Endothelial cell of umbilical vein (primary cell): Measurements from ENCODE around the gene ANKRD13B. TPM values are rescaled to one million over a fixed set of nuclear protein-coding genes. Genes with fewer than 3 reads are reported as not detected.

Experiments used
- BruUV-seq: library from RNA; stranded (reverse); fragments of 400-500 nt; replicated peaks from 2 replicates; lab custom pipeline; 2021; lab: Mats Ljungman, UMichigan
- CTCF ChIA-PET: fragments of 300-600, 350-600 bp; sonication (Branson Sonifier 250); formaldehyde crosslinking; loops from one replicate; lab custom pipeline; 2021; ENCODE audit warnings: antibody characterized with exemption, inconsistent platforms; lab: Charles Lee
- POLR2A ChIA-PET: fragments of 300-600, 350-600 bp; sonication (Branson Sonifier 250); formaldehyde crosslinking; loops from one replicate; lab custom pipeline; 2021; ENCODE audit warnings: antibody characterized with exemption, inconsistent platforms; lab: Charles Lee
- DNase-seq: peaks from one replicate; pipeline ENCODE4 v3.0.0-alpha.2; 2011; ENCODE audit warnings: low read depth, low spot score
- FAIRE-seq: peaks from 2 replicates; lab custom pipeline; 2011; peaks lifted over from hg19 to GRCh38; lab: Jason Lieb, UNC
- H2AFZ ChIP-seq: 2 replicates; pipeline ENCODE4 v1.6.0; 2012; ENCODE audit warnings: low read depth, low read length, control low read depth, inconsistent platforms
- H3K27ac ChIP-seq: 2 replicates; pipeline ENCODE4 v1.5.1; 2011; ENCODE audit warnings: low read depth, mild to moderate bottlenecking, control low read depth, low read length, moderate library complexity; ENCODE audit not compliant: insufficient read depth
- H3K27me3 ChIP-seq, 2 experiments: 2 replicates each; pipeline versions ENCODE4 v1.6.0 to v1.6.1; 2011; ENCODE audit warnings: low read length in 2 of 2, mixed read lengths in 1 of 2; ENCODE audit not compliant: control insufficient read depth in 2 of 2, insufficient read depth in 2 of 2
- H3K36me3 ChIP-seq, 2 experiments: 2 replicates in 1 of 2; 3 replicates in 1 of 2; pipeline ENCODE4 v1.5.1; 2011; ENCODE audit warnings: low read length in 2 of 2, mild to moderate bottlenecking in 1 of 2, moderate library complexity in 1 of 2; ENCODE audit not compliant: control insufficient read depth in 2 of 2, insufficient read depth in 2 of 2; ENCODE audit errors: extremely low read depth in 1 of 2
- H3K4me1 ChIP-seq: 3 replicates; pipeline ENCODE4 v1.5.1; 2011; ENCODE audit warnings: mild to moderate bottlenecking, low read length; ENCODE audit not compliant: control insufficient read depth, insufficient read depth; ENCODE audit errors: extremely low read depth
- H3K4me2 ChIP-seq: 2 replicates; pipeline ENCODE4 v1.6.1; 2011; ENCODE audit warnings: low read length, control low read depth, mixed read lengths; ENCODE audit not compliant: insufficient read depth
- H3K4me3 ChIP-seq, 3 experiments: fragments of 200-600 bp in 1 of 3; sonication (generic), shearing (Covaris generic) in 1 of 3; replicated peaks in 1 of 3; 2 replicates each; pipeline ENCODE4 v1.5.1; 2011 to 2016; ENCODE audit warnings: control low read depth in 3 of 3, low read length in 3 of 3, mild to moderate bottlenecking in 2 of 3, inconsistent platforms in 1 of 3, low read depth in 1 of 3, moderate library complexity in 1 of 3; ENCODE audit not compliant: insufficient read depth in 1 of 3
- H3K79me2 ChIP-seq: 2 replicates; pipeline ENCODE4 v1.6.0; 2012; ENCODE audit warnings: low read length, inconsistent platforms; ENCODE audit not compliant: control insufficient read depth, insufficient read depth
- H3K9ac ChIP-seq: replicated peaks from 2 replicates; pipeline ENCODE3; 2011; ENCODE audit warnings: low read length, control low read depth; ENCODE audit not compliant: insufficient read depth; ENCODE audit errors: extremely low read depth
- H3K9me1 ChIP-seq: replicated peaks from 3 replicates; pipeline ENCODE4 v1.6.0; 2011; ENCODE audit warnings: mild to moderate bottlenecking, low read length; ENCODE audit not compliant: control insufficient read depth, insufficient read depth; ENCODE audit errors: extremely low read depth
- H3K9me3 ChIP-seq: replicated peaks from 2 replicates; pipeline ENCODE4 v1.5.1; 2012; ENCODE audit warnings: low read length, inconsistent platforms; ENCODE audit not compliant: control insufficient read depth, insufficient read depth
- H4K20me1 ChIP-seq: replicated peaks from 2 replicates; pipeline ENCODE3; 2011; ENCODE audit warnings: mild to moderate bottlenecking, low read length; ENCODE audit not compliant: control insufficient read depth, insufficient read depth; ENCODE audit errors: extremely low read depth
- CTCF ChIP-seq, 2 donors: IDR thresholded peaks; 1 replicate in 1 of 2; 2 replicates in 1 of 2; pipeline ENCODE4 v1.5.1; 2011; ENCODE audit warnings: low read length in 2 of 2, mild to moderate bottlenecking in 2 of 2, moderate library complexity in 2 of 2, control low read depth in 1 of 2, inconsistent platforms in 1 of 2, low read depth in 1 of 2; ENCODE audit not compliant: insufficient read depth in 1 of 2; ENCODE audit errors: extremely low read depth in 1 of 2
- EZH2 ChIP-seq: IDR thresholded peaks from 2 replicates; pipeline ENCODE4 v1.6.1; 2012; ENCODE audit warnings: borderline replicate concordance, low read depth, mild to moderate bottlenecking, moderate library complexity, low read length, inconsistent platforms; ENCODE audit not compliant: severe bottlenecking
- FOS ChIP-seq: IDR thresholded peaks from 2 replicates; pipeline ENCODE4 v1.6.1; 2011; ENCODE audit warnings: mild to moderate bottlenecking, low read length, moderate library complexity, borderline replicate concordance; ENCODE audit not compliant: insufficient read depth
- GATA2 ChIP-seq: IDR thresholded peaks from 2 replicates; pipeline ENCODE4 v1.7.0; 2011; ENCODE audit warnings: low read depth, mild to moderate bottlenecking, moderate library complexity, mixed read lengths, low read length; ENCODE audit not compliant: insufficient read length, insufficient read depth
- JUN ChIP-seq: IDR thresholded peaks from 2 replicates; pipeline ENCODE4 v1.6.1; 2011; ENCODE audit warnings: borderline replicate concordance, low read depth; ENCODE audit not compliant: insufficient read length, insufficient read depth
- MYC ChIP-seq: IDR thresholded peaks from one replicate; pipeline ENCODE4 v1.6.1; 2011; ENCODE audit warnings: mild to moderate bottlenecking, low read depth, low read length
- POLR2A ChIP-seq: IDR thresholded peaks from 2 replicates; pipeline ENCODE4 v1.6.1; 2012; ENCODE audit warnings: low read depth, mild to moderate bottlenecking, control low read depth, low read length
- dilution Hi-C: fragments of 300-500 bp; cut with MboI; formaldehyde crosslinking; loops from one replicate; pipeline ENCODE4 v1.15.0; 2019; ENCODE audit warnings: low sequenced_read_pairs; ENCODE audit not compliant: extremely low pct_ligation_motif_present
- intact Hi-C: fragments of 100-400 bp; cut with micrococcal nuclease; formaldehyde crosslinking; loops from one replicate; pipeline ENCODE4 v1.10.0; 2022
- polyA plus RNA-seq, 4 experiments: library from polyadenylated mRNA; depleted of rRNA in 3 of 4; stranded (reverse) in 3 of 4; unstranded in 1 of 4; fragments of >200 nt; gene quantifications; 2 replicates each; pipeline versions ENCODE4 v1.2.1 to v1.2.3, GENCODE V29; 2011 to 2012; ENCODE audit warnings: missing spikeins in 1 of 4
- total RNA-seq: library from RNA; stranded (reverse); gene quantifications from 2 replicates; pipeline ENCODE4 v1.2.3, GENCODE V29; 2021

The ANKRD13B gene
- total and polyA plus RNA-seq, 2 donors (not counting 3 experiments of a cell fraction or from before 2014, with no cell fraction given): 21.1 to 23.2 TPM

DNA sequence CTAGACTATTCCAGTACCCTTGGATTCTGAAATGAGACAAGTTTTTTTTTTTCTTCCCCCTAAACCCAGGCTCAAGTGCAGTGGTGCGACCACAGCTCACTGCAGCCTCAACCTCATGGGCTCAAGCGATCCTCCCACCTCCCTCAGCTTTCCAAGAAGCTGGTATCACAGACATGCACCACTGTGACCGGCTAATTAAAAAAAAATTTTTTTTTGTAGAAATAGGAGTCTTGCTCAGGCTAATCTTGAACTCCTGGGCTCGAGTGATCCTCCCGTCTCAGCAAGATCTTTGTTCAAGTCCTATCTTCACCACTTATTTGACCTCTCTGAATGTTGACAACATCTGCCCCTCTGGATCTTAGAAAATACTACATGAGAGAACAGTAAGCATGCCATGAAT lies 56.4 kb downstream of the ANKRD13B start:
- H3K79me2 ChIP-seq: no peaks in the 10 kb centered on the region
- H3K27ac ChIP-seq: no peak overlapping the region
- H2AFZ ChIP-seq: no peak overlapping the region
- H3K9ac ChIP-seq: no peak overlapping the region
- POLR2A ChIA-PET: no interaction called here
- no peaks in the 10 kb centered on the region for H3K9me1 ChIP-seq
- FAIRE-seq (no peak), DNase-seq (no peak)
- CTCF ChIA-PET: no interaction called here
- dilution Hi-C loops (no loop called here), intact Hi-C loops (no loop called here)
- H3K27me3 ChIP-seq: no peaks in the 10 kb centered on the region
- H3K4me2 ChIP-seq: no peak overlapping the region
- H3K9me3 ChIP-seq: no peaks in the 10 kb centered on the region
- TF ChIP-seq POLR2A (no peak), FOS (no peak), MYC (no peak), JUN (no peak), GATA2 (no peak), CTCF (IDR thresholded peaks at IDR 0.05; ENCODE audit: extremely low read depth in 1 of 2, insufficient read depth in 1 of 2, low read depth in 1 of 2, low read length in 2 of 2) (no peak), EZH2 (no peak)
- H4K20me1 ChIP-seq: no peaks in the 10 kb centered on the region
- H3K4me3 ChIP-seq: no peak overlapping the region
- H3K4me1 ChIP-seq: peaks cover 4% of the 10 kb centered on the region
- no TSS peak for BruUV-seq
- peaks cover 1 to 7% of the 10 kb centered on the region in 2 experiments for H3K36me3 ChIP-seq
